Adipocyte (in vitro differentiated cells): Measurements from ENCODE around the gene EYA2.
A peak's percentile ranks its signal among the peaks of the same experiment; 100 is the strongest.

Source experiments
- DNase-seq: peaks from one replicate; pipeline ENCODE4 v3.0.0-alpha.2; 2015; ENCODE audit warnings: low read depth
- H3K27me3 ChIP-seq: replicated peaks from 2 replicates; pipeline ENCODE4 v1.7.0; 2013; ENCODE audit warnings: mild to moderate bottlenecking, low read length, moderate library complexity; ENCODE audit not compliant: control insufficient read depth, insufficient read depth
- H3K36me3 ChIP-seq: 2 replicates; pipeline ENCODE4 v1.7.0; 2013; ENCODE audit warnings: low read length, mild to moderate bottlenecking, moderate library complexity; ENCODE audit not compliant: control insufficient read depth, insufficient read depth, severe bottlenecking
- H3K4me1 ChIP-seq: 2 replicates; pipeline ENCODE4 v1.7.0; 2013; ENCODE audit warnings: mild to moderate bottlenecking, low read length, moderate library complexity; ENCODE audit not compliant: control insufficient read depth, insufficient read depth
- H3K4me3 ChIP-seq: 2 replicates; pipeline ENCODE4 v1.7.0; 2013; ENCODE audit warnings: mild to moderate bottlenecking, low read length, moderate library complexity
- H3K9ac ChIP-seq: 2 replicates; pipeline ENCODE4 v1.7.0; 2013; ENCODE audit warnings: mild to moderate bottlenecking, low read length, moderate library complexity
- H3K9me3 ChIP-seq: 2 replicates; pipeline ENCODE4 v1.7.0; 2013; ENCODE audit warnings: mild to moderate bottlenecking, low read length, moderate library complexity; ENCODE audit not compliant: control insufficient read depth

EYA2 gene

GRCh38 chr20:46897328-46897880 is 2.8 kb downstream of the EYA2 start:
- no peaks in the 10 kb centered on the region for H3K36me3 ChIP-seq
- no peaks in the 10 kb centered on the region for H3K9me3 ChIP-seq
- no peak overlapping the region for H3K4me3 ChIP-seq
- no peak overlapping the region for H3K9ac ChIP-seq
- peaks cover 37% of the 10 kb centered on the region for H3K27me3 ChIP-seq
- no peaks in the 10 kb centered on the region for H3K4me1 ChIP-seq
- DNase-seq = no peak

- no peak overlapping the region for H3K4me3 ChIP-seq
- no peaks in the 10 kb centered on the region for H3K4me1 ChIP-seq
- H3K9ac ChIP-seq = no peak overlapping the region
- no peaks in the 10 kb centered on the region for H3K9me3 ChIP-seq
- no peaks in the 10 kb centered on the region for H3K36me3 ChIP-seq
- H3K27me3 ChIP-seq = peaks cover 37% of the 10 kb centered on the region
- DNase-seq = no peak
Measured at GRCh38 chr20:46898423-46898822, 3.8 kb downstream of the EYA2 start.

GRCh38 chr20:46899621-46900020 is 5.0 kb downstream of the EYA2 start:
- H3K9ac ChIP-seq = peak overlapping the region; percentile 13
- H3K4me1 ChIP-seq = peaks cover under 1% of the 10 kb centered on the region
- H3K27me3 ChIP-seq = peaks cover 37% of the 10 kb centered on the region
- no peak for DNase-seq
- H3K4me3 ChIP-seq = no peak overlapping the region
- H3K9me3 ChIP-seq = no peaks in the 10 kb centered on the region
- H3K36me3 ChIP-seq = no peaks in the 10 kb centered on the region

- no peak overlapping the region for H3K4me3 ChIP-seq
- no peak for DNase-seq
- no peaks in the 10 kb centered on the region for H3K9me3 ChIP-seq
- H3K4me1 ChIP-seq = peaks cover 5% of the 10 kb centered on the region
- H3K27me3 ChIP-seq = peaks cover 37% of the 10 kb centered on the region
- H3K36me3 ChIP-seq = no peaks in the 10 kb centered on the region
- peak overlapping the region; percentile 13 for H3K9ac ChIP-seq
Measured at GRCh38 chr20:46900086-46900485, 5.4 kb downstream of the EYA2 start.

GRCh38 chr20:46900826-46901225 is 6.2 kb downstream of the EYA2 start:
- H3K4me1 ChIP-seq = peaks cover 12% of the 10 kb centered on the region
- H3K36me3 ChIP-seq = no peaks in the 10 kb centered on the region
- no peaks in the 10 kb centered on the region for H3K9me3 ChIP-seq
- no peak overlapping the region for H3K4me3 ChIP-seq
- peaks cover 37% of the 10 kb centered on the region for H3K27me3 ChIP-seq
- no peak for DNase-seq
- no peak overlapping the region for H3K9ac ChIP-seq

- H3K4me1 ChIP-seq = peaks cover 13% of the 10 kb centered on the region
- no peaks in the 10 kb centered on the region for H3K36me3 ChIP-seq
- H3K9me3 ChIP-seq = no peaks in the 10 kb centered on the region
- H3K9ac ChIP-seq = no peak overlapping the region
- H3K27me3 ChIP-seq = peaks cover 37% of the 10 kb centered on the region
- no peak for DNase-seq
- no peak overlapping the region for H3K4me3 ChIP-seq
Measured at GRCh38 chr20:46901638-46902037, 7.0 kb downstream of the EYA2 start.

- Histone ChIP-seq H3K27me3 (peaks cover 24% of the 10 kb centered on the region), H3K4me1 (peaks cover 13% of the 10 kb centered on the region), H3K9me3 (no peaks in the 10 kb centered on the region), H3K9ac (no peak overlapping the region), H3K36me3 (no peaks in the 10 kb centered on the region), H3K4me3 (no peak overlapping the region)
- DNase-seq = no peak
Measured at GRCh38 chr20:46903256-46903655, 8.6 kb downstream of the EYA2 start.

- Histone ChIP-seq H3K4me3 (no peak overlapping the region), H3K27me3 (peaks cover 17% of the 10 kb centered on the region), H3K4me1 (peaks cover 13% of the 10 kb centered on the region), H3K36me3 (no peaks in the 10 kb centered on the region), H3K9ac (no peak overlapping the region), H3K9me3 (no peaks in the 10 kb centered on the region)
- no peak for DNase-seq
Measured at GRCh38 chr20:46903937-46904336, 9.3 kb downstream of the EYA2 start.

GRCh38 chr20:46905364-46906125 is 10.9 kb downstream of the EYA2 start:
- H3K9ac ChIP-seq = peak overlapping the region; percentile 60
- DNase-seq = no peak
- H3K27me3 ChIP-seq = peaks cover 13% of the 10 kb centered on the region
- H3K36me3 ChIP-seq = no peaks in the 10 kb centered on the region
- no peaks in the 10 kb centered on the region for H3K9me3 ChIP-seq
- H3K4me1 ChIP-seq = peaks cover 13% of the 10 kb centered on the region
- H3K4me3 ChIP-seq = peak overlapping the region; percentile 24

GRCh38 chr20:46913329-46914044 is 18.8 kb downstream of the EYA2 start:
- no peak overlapping the region for H3K4me3 ChIP-seq
- no peak for DNase-seq
- H3K9me3 ChIP-seq = peaks cover under 1% of the 10 kb centered on the region
- peaks cover 16% of the 10 kb centered on the region for H3K4me1 ChIP-seq
- H3K27me3 ChIP-seq = peaks cover 6% of the 10 kb centered on the region
- no peak overlapping the region for H3K9ac ChIP-seq
- H3K36me3 ChIP-seq = no peaks in the 10 kb centered on the region

GRCh38 chr20:46914789-46915379 is 20.2 kb downstream of the EYA2 start:
- Histone ChIP-seq H3K9me3 (peaks cover 11% of the 10 kb centered on the region), H3K9ac (peak overlapping the region; percentile 79), H3K36me3 (no peaks in the 10 kb centered on the region), H3K27me3 (no peaks in the 10 kb centered on the region), H3K4me1 (peaks cover 16% of the 10 kb centered on the region), H3K4me3 (peak overlapping the region; percentile 43)
- peak; percentile 61 for DNase-seq
